Tongue (tissue), 3 donors: ENCODE measurements around the gene SLC45A1. TPM values are rescaled to one million over a fixed set of nuclear protein-coding genes. Genes with fewer than 3 reads are reported as not detected.

Experiments
- DNase-seq: peaks from one replicate; pipeline ENCODE4 v3.0.0-alpha.2; 2015
- small RNA-seq: library from RNA; depleted of rRNA; stranded (forward); fragments of <200 nt; gene quantifications from one replicate; pipeline ENCODE3, GENCODE V24; 2014; ENCODE audit warnings: low replicate concordance
- total RNA-seq: library from RNA; depleted of rRNA; stranded (reverse); fragments of >200 nt; gene quantifications from one replicate; pipeline ENCODE4 v1.2.3, GENCODE V29; 2014

The SLC45A1 gene
- total RNA-seq, 1 donor from 2014 or later: 3.2 TPM

DNA sequence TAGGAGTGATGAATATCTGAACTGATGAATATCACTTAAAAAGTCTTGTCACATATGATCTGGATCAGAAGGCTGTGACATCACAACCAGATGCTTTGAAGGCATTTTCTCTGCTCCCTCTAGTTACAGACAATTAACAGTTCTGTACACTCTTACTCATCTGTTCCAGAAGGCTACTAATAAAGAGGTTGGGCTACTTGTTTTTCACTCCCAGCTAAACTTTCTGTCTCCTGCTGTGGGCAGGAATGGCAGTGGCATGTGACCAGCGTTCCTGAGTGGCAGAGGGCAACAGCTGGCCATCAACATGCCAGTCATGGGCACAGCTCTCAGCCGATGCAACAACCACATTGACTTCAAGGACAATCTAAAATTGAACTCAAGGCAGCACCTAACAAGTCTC lies 66.7 kb downstream of the SLC45A1 start:
- DNase-seq: no peak

DNA sequence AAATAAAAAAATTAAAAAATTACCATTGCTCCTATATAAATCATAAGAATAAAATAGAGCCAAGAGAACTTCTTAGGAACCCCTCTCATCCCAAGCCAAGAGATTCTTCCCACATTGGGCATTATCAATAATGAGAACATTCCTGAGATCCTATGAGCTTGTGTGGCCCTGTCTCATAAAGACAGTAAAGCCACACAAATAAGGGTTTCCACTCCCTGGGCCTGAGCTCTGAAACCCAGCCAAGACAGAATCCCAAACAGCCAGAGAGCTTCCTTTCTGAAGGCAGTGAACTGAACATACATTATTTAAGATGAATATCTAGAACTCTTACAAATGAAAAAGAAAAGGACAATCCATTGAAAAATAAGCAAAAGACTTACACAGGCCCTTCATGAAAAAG lies 68.3 kb downstream of the SLC45A1 start:
- no peak for DNase-seq

DNA sequence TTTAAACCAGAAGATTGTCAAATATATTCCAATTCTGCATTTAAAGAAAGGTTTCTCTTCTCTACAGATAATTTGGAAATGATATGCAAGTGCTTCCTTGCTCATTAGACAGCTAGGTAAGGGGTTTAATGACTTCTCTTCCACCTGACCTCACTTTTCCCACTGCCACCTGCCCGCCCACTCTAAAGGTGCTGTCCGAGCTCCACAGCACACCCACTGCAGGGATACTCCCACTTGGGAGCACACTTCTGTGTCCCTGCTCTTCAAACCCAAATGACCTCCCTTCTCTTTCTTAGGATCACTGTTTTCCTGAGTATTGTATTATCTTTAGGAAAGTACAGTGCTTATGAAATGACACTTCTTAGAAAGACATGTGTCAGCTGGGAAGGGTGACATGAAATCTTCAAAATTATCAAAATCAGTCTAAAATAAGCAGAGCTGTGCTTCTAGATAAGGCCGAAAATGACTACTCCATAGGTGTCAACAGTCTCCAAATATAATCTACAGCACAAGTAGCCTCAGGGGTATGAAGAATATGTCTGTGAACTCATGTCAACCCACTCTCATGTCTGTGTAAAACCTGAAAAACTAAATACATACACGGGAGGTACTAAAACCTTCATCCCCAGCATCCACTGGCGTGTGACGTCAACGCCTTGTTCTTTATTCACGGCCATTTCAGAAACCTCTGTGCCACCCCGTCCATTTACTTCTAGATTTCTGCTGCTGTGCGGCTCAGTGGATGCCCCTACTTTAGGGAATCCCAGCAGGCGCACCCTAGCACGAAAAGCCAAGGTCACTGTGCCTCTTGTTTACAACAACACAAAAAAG lies 71.0 kb downstream of the SLC45A1 start:
- DNase-seq: no peak

DNA sequence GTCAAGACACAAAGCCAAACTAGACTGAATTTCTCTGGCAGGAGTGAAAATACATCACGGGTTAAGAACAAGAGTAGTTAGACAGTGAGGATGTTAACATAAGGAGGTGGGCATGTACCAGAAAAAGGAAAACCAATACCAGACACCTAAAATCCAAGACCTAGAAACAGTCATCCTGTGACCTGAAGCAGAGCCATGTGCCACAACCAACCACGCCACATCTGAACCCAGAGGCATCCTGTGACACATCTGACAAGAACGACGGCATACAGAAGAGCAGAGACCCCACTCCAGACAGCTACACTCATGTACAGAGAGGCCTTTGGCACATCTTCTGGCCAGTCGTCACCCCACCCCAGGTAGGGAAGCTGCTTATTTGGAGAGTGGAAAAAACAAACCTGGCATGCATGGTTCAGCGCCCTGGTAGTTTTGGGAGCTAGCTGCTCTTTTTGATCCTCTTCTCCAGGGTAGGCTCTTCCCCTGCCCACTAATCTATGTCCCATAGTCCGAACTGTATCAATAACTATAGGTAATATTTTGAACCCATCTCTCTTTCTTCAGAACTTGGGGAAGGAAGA lies 72.1 kb downstream of the SLC45A1 start:
- DNase-seq: no peak

DNA sequence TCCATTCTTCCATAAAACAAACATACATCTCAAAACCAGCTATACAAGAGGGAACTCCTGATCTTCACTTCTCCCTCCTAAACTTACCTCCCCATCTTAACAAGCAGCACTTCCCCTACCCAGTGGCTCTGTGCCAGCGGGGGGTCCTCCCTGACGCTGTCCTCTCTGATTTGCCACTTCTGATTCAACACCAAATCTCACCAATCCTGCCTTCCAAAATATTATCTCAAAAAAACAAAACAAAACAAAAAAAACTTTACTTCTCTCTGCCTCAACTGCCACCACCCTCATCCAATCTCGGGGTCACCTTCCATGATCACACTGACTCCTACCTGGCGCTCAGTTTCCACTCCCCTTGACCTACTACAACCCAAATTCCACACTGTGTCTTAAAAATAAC lies 72.8 kb downstream of the SLC45A1 start:
- no peak for DNase-seq

DNA sequence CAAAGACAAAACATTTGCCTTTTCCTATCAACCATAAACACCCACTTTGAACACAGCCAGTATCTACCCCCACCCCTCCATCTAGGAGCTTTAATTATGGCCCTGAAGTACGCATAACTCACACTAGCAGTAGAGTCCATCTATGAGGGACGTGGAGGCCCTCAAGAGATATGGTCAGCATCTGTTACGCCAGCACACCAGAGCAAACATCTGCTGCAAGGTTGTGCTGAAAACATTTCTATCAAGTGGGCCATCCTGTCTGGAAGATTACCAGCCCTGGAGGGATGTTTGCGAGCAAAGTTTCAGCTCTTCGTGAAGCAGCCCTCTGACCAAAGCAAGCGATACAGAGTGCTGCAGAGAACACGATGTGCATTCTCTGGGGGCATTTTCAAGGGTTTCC lies 74.6 kb downstream of the SLC45A1 start:
- no peak for DNase-seq

Small RNA genes within 50 kb of the gene (small RNA-seq; reads per million reads assigned to genes)
- gene RF00019 (not detected), gene RNU6-991P (not detected)
